GM19467 (cell line): ENCODE measurements around the gene CDR2L.
"Not testable (repeated sequence)": the region's sequence is repeated elsewhere in the genome, so short reads cannot be mapped to it uniquely, and the experiment has no call there.

Source experiments
- ATAC-seq: cut with Tn5 transposase; IDR thresholded peaks from one replicate; pipeline ENCODE4 v1.9.1; 2021; ENCODE audit warnings: mild to moderate bottlenecking, moderate library complexity; ENCODE audit not compliant: unreplicated experiment

CDR2L gene

DNA sequence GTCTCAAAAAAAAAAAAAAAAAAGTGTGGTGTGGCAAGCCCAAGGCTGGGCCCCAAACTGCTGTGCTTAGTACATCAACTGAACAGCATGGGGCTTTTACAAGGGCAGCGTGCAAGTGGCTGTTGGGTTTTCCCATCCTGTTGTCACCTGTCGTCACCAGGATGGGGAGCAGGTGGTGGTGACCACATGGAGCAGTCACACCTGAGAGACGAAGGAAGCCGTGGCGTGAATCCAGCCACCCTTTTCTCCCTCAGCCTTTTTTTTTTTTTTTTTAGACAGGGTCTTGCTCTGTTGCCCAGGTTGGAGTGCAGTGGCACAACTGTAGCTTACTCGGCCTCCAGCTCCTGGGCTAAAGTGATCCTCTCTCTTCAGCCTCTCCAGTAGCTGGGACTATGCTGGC is 20.9 kb downstream of the CDR2L start:
- no peak for ATAC-seq

DNA sequence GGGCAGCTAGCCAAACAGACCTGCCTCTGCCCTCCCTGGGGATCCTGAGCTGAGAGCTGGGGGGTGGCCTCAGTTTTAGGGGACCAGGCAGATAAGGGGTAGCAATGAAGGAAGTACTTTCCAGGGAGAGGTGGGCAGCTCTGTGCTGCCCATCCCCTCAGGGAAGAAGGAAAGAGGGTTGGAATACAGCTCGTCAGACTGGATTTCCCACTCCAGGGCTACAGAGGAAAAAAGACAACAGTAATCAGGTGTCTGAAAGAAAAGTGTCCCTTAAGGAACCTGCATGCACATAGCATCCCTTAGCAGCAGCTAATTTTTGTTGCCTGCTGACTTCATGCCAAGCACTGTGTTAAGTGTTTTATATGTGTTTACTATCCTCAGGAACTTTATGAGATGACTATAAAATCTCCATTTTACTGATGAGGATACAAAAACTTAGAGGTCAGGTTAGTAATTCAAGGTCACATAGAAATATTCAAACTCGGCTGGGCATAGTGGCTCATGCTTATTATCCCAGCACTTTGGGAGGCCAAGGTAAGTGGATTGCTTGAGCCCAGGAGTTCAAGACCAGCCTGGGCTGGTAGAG is 21.8 kb downstream of the CDR2L start:
- ATAC-seq, result no peak

DNA sequence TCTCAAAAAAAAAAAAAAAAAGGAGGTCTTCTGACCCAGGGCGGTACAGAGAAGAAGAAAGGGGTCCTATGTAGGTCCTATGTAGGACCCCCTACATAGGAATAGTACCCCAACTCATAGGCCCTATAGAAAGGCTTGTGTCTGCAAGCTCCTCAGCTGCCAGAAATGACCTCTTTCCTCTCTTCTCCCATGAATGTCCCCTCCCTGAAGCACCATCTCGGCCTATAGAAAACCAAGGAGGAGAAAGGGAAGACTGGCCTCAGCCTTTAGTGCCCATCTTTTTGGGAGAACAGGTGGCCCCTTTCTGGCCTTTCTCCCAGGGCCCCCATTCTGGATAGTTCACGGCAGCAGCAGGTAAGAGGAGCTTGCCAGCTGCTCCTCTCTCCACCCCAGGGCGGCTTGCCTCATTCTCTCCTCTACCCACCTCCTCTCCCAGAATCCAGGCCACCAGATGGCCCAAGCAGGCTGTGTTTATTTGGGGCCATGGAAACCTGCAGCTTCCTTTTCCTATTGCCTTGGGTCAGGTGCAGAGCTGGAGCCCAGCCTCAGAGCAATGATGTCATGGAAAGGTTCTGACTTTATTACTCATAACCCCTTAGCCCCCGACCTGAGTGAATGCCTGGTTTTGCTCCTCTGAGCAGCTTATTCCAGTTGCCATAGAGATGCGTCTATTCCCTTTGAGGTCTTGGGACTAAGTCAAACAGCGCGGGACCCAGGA is 23.4 kb downstream of the CDR2L start:
- no peak for ATAC-seq

DNA sequence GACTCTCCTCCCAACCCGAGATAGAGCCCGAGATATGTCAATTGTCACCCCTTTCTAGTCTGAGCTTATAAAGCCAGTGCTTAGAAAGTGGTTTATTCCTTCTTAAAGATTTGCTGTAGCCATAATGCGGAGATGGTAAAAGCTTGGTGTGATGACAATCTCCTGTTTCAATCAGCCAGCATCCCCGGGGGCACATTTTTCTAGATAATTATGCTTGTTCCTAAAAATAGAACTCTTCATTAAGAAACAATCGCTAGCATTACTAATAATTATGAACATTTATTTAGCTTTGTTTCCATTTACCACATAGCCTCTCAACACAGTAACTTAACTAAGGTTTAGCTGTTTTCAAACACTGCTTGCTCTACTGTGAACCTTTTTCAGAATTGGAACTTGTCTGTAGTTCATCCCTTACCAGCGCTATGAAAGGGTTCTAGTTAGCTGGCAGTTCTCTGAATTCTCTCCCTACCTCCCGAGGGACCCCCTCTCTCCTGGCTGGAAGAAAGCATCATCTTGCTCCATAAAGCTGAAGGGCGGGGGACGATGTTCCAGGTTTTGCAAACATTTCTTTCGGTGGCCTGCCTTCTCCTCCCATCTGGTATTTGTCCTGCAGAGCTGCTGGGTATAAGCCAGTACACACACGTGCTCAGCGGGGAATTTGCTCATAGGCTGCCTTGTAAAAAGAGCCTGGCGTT is 24.1 kb downstream of the CDR2L start:
- no peak for ATAC-seq

DNA sequence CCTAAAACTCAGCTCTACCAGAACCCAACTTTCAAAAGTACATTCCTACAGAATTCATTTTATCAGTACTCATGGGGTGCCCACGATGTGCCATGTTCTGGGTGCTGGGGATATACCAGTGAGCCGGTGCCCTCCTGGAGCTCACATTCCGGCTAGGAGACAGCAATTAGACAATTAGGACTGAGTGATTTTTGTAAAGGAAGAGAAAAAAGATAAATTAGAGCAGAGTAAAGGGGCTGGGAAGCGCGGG is 24.6 kb downstream of the CDR2L start:
- ATAC-seq, result no peak

DNA sequence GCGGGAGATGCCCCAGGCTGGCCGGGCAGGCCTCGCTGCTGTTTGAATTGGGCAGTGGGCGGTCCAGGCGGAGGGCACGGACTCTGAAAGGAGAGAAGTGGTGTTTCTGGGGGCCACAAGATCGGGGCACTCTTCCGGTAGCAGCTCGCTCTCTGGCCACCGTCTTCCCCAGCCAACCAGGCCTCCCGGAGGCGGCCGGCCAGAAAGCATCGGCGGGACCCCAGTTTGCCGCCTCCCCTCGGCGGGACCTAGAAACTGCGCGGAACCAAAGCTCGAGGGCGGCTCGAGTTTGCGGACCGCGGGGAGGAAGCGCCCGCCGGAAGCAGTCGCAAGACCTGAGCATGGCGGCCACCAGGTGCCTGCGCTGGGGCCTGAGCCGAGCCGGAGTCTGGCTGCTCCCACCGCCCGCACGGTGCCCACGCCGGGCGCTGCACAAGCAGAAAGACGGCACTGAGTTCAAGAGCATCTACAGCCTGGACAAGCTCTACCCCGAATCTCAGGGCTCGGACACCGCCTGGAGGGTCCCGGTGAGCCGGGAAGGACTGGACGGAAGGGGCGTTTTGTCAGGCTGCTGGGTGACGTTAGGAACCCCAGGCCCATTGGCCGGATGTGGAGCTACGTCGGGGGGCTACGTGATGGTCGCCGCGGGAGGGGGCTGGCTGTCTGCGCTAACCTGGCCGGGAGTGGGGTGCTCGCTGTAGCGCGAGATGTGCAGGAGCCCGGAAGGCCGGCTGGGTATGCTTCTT is 25.1 kb downstream of the CDR2L start, which contains the start of gene MRPL58:
Gene MRPL58, plus strand, starts transcription at position 325 of the 746 bp plus-strand sequence. Its CDS starts 17 bp downstream, at position 342.
- ATAC-seq, result peak; percentile 83

DNA sequence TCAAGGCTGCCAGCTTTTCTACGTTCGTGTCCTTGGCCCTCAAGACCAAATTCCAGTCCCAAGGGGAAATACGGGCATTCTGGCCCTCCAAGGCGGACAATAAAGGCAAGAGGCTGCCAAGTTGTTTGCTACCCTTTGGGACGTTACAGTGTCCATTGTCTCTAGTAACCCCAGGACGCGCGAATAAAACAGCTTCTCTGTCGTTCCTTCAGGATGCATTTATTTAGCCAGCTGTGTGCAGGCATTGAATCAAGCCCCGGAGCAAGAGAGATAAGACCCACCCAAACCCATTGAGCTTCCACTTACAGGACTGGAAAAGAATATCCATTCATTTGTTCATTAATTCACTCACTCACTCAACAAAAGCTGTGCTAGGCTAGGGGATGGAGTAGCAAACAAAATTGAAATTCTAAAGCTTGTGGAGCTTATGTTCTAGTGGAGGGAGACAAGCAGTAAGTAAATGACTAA is 25.7 kb downstream of the CDR2L start:
- no peak for ATAC-seq

DNA sequence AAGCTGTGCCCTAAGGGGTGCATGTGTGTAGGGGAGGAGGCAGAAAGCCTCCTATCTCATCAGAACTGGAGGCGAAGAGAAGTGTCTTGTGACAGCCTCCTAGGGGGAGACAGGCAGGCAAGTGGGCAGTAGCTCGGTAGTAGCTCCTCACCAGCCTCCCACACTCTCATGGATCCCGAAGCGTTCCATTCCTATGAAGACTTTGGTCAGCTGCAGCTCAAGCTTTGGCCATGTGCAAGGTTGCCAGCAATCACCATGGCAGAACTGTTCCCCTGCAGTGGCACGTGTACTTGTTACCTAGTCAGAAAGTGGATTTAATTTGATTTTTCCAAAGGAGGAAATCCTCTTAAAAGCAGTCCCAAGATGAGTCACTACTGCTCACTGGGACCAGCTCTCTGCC is 31.7 kb downstream of the CDR2L start:
- ATAC-seq, result no peak

DNA sequence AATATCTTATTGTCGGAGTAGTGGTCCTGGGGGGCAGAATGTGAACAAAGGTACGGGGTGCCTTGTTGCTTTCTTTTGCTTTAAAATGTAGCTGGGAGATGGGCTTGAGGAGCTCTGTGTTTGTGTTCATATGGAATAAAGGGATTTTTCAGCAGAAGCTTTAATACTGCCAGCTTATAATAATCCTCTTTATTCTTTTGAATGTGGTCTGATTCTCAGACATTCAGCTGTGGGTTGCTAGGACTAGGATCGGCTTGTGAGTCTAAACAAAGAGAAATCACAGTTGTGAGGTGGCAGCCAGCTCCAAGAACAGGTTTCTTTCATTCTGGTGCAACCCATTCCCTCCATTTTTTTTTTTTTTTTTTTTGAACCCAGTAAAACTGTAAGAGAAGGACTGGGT is 32.3 kb downstream of the CDR2L start:
- no peak for ATAC-seq

GRCh38 chr17:75020331-75021110 is 33.1 kb downstream of the CDR2L start:
- ATAC-seq, result no peak

- no peak for ATAC-seq
These were observed 37.4 kb downstream of the CDR2L start for GRCh38 chr17:75024686-75025397.

- not testable (repeated sequence) for ATAC-seq
These were observed 37.9 kb downstream of the CDR2L start for GRCh38 chr17:75025398-75025734.

GRCh38 chr17:75026650-75027049 is 39.2 kb downstream of the CDR2L start:
- not testable (repeated sequence) for ATAC-seq

DNA sequence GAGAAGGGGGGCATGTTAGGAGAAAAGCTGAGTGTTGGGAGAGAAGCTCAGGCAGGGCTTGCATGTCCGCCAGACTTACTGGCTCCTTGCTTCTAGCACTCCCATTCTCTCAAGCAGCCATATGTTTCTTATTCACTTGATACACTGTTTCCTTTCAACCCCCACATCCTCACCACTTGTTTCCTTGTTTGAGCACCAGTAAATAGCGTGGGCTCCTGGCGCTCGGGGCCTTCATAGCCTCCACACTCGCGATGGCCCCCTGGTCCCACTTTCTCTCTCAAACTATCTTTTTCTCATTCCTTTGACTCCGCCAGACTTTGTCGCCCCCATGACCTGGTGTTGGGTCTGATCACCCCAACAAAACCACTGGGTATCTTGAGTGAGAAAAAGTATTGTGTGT is 42.7 kb downstream of the CDR2L start:
- ATAC-seq, result no peak

- no peak for ATAC-seq
These were observed 44.7 kb downstream of the CDR2L start for GRCh38 chr17:75031972-75032719.

GRCh38 chr17:75032720-75033280 is 45.4 kb downstream of the CDR2L start:
- no peak for ATAC-seq

- ATAC-seq, result peak; percentile 7
These were observed 46.2 kb downstream of the CDR2L start for GRCh38 chr17:75033346-75034235.

DNA sequence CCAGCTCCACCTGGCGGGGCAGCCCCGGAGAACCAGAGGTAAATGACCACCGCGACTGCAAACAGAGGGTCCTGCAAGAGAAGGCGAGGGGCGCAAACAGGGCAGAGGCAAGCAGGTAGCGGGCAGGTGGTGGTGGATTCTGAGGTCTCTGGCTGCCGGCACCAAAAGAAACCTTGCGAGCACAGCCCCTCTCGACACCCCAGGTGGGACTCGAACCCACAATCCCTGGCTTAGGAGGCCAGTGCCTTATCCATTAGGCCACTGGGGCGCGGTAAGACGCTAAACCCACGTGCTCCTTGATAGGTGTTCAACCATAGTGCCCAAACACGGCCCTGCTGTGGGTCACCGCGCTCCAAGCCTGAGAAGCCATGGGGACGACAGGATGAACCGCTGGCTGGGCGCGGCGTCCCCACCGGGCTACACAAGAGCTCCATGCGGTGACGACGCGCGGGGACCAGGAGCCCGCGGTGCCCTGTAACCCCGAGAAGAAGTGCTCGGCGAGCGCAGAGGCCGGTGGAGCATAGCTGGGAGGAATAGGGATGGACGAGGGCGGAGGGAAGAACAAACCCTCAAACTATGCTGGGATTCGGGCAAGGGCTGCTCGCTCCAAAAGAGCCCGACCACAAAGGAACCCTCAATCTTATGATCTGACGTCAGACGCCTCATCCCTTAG is 46.9 kb downstream of the CDR2L start:
- peak; percentile 43 for ATAC-seq
